22Rv1 (cell line): ENCODE data around the gene INPP5B.
A peak's percentile ranks its signal among the peaks of the same experiment; 100 is the strongest.
"Not testable (repeated sequence)": the region's sequence is repeated elsewhere in the genome, so short reads cannot be mapped to it uniquely, and the experiment has no call there.

Experiments used
- H3K27ac ChIP-seq: fragments of 450-650 bp; 2 replicates; pipeline ENCODE4 v1.5.1; 2017
- ZFX ChIP-seq: fragments of 450-650 bp; IDR thresholded peaks from 2 replicates; pipeline ENCODE4 v1.6.1; 2017; ENCODE audit warnings: antibody characterized with exemption, borderline replicate concordance
- TF ChIP-seq, protein P1 (sequence below): fragments of 450-650 bp; IDR thresholded peaks from 2 replicates; pipeline ENCODE4 v1.5.1; 2017; ENCODE audit warnings: mild to moderate bottlenecking

INPP5B gene

DNA sequence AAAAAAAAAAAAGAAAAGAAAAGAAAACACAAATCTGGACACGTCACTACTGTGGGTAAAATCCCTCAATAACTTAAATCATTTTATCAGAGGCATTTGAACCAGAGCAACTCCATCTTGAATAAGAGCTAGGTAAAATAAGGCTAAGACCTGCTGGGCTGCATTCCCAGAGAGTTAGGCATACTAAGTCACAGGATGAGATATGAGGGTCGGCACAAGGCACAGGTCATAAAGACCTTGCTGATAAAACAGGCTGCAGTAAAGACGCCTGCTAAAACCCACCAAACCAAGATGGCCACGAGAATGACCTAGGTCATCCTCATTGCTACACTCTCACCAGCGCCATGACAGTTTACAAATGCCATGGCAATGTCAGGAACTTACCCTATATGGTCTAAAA is 43.9 kb downstream of the INPP5B start:
- TF ChIP-seq, protein P1, sequence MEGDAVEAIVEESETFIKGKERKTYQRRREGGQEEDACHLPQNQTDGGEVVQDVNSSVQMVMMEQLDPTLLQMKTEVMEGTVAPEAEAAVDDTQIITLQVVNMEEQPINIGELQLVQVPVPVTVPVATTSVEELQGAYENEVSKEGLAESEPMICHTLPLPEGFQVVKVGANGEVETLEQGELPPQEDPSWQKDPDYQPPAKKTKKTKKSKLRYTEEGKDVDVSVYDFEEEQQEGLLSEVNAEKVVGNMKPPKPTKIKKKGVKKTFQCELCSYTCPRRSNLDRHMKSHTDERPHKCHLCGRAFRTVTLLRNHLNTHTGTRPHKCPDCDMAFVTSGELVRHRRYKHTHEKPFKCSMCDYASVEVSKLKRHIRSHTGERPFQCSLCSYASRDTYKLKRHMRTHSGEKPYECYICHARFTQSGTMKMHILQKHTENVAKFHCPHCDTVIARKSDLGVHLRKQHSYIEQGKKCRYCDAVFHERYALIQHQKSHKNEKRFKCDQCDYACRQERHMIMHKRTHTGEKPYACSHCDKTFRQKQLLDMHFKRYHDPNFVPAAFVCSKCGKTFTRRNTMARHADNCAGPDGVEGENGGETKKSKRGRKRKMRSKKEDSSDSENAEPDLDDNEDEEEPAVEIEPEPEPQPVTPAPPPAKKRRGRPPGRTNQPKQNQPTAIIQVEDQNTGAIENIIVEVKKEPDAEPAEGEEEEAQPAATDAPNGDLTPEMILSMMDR, result no peak
- no peak for TF ChIP-seq ZFX
- H3K27ac ChIP-seq, result no peak overlapping the region

DNA sequence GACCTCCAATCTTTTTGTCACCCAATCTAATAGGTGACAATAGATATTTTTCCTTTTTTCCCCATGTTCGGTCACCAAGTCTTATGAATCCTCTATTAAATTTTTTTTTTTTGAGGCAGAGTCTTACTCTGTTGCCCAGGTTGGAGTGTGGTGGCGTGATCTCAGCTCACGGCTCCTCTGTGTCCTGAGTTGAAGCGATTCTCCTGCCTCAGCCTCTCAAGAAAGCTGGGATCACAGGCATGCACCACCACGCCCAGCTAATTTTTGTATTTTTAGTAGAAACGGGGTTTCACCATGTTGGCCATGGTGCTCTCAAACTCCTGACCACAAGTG is 45.0 kb downstream of the INPP5B start:
- no peak overlapping the region for H3K27ac ChIP-seq
- TF ChIP-seq, protein P1, result no peak
- no peak for TF ChIP-seq ZFX

DNA sequence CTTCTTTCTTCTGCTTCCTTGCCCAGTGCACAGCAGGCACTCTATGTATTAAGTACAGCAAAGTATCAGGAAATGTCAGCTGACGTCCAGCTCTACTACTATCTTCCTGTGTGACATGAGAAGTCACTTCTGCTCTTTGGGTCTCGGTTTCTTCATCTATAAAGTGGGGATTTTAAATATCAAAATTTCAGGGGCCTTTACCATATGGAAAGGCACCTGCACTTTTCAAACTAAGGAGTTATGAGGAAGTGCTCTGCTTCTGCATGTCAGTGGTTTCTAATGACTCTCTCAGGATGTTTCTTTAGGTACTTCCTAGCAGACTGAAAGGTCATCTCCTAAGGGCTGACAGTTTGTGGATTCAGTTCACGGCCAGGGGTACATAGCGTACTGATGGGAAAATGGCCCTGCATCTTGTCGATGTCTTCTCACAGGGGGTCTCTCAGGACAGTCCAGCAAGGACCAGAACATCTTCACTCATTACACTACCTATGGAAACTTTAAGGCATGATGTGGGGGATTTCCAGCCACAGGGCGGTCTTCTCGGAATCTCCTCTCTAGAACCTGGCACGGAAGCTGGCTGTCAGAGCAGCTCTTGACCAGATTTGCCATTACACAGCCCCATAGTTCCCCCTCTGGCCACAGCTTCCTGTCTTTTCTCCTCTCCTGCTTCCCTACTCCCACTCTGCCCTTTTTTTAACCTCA is 45.5 kb downstream of the INPP5B start:
- TF ChIP-seq, protein P1, result no peak
- no peak for TF ChIP-seq ZFX
- no peak overlapping the region for H3K27ac ChIP-seq

DNA sequence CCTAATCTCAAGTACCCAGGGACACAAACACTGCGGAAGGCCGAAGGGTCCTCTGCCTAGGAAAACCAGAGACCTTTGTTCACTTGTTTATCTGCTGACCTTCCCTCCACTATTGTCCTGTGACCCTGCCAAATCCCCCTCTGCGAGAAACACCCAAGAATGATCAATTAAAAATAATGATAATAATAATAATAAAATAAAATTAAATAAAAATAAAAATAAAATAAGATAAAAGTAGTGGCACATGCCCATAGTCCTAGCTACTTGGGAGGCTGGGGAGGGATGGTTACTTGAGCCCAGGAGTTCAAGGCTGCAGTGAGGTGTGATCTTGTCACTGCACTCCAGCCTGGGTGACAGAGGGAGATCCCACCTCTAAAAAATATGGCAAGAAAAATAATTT is 49.3 kb downstream of the INPP5B start:
- H3K27ac ChIP-seq, result not testable (repeated sequence)

DNA sequence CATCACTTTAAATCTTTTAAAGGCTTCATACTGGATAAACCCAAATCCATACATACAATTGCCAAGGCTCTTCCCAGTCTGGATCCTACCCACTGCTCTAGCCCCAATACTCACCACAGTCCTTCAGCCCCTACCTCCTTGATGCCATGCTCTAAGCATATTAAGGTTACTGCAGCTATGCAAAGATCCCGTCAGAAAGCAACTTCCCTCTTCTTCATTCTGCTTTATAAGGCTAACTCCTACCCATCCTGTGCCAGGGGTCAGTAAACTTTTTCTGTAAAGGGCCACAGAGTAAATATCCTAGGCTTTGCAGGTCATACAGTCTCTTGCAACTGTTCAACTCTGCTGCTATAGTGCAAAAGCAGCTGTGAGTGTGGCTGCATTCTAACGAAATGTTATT is 53.2 kb downstream of the INPP5B start:
- no peak overlapping the region for H3K27ac ChIP-seq
- TF ChIP-seq, protein P1, result no peak
- no peak for TF ChIP-seq ZFX

DNA sequence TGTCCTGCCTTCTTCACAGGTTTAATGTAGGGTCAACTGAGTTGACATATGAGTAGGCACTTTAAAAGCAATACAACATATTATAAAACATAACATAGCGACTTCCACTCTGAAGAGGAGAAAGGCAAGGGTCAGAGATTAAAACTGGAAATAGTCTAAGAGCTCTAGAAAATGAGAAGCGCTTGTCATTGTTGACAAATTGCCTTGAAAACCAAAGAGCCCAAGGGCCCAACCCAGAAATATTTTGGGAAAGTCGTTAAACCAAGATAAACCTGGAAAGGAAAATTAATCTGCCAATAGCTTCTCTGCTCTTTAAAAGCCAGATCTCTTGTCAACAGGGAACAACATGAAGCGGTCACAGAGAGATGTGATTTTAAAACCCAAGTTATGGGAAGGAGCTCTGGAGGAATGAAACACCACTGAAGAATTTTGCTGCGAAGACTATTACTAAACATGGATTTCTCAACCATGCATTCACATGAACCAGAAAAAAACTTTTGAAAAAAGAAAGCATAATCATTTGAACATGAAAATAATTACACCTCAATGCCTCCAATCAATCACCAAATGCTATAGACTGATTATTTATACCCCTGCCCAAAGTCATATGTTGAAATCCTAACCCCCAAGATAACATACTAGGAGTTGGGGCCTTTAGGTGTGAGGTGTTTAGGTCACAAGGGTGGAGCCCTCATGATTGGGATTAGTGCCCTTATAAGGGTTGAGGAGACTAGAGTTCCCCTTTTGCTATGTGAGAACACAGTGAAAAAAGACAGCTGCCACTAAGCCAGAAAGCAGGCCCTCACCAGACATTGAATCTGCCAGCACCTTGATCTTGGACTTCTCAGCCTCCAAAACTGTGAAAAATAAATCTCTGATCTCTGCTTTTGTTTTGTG is 54.5 kb downstream of the INPP5B start:
- H3K27ac ChIP-seq, result no peak overlapping the region
- TF ChIP-seq, protein P1, result no peak
- TF ChIP-seq ZFX, result no peak

DNA sequence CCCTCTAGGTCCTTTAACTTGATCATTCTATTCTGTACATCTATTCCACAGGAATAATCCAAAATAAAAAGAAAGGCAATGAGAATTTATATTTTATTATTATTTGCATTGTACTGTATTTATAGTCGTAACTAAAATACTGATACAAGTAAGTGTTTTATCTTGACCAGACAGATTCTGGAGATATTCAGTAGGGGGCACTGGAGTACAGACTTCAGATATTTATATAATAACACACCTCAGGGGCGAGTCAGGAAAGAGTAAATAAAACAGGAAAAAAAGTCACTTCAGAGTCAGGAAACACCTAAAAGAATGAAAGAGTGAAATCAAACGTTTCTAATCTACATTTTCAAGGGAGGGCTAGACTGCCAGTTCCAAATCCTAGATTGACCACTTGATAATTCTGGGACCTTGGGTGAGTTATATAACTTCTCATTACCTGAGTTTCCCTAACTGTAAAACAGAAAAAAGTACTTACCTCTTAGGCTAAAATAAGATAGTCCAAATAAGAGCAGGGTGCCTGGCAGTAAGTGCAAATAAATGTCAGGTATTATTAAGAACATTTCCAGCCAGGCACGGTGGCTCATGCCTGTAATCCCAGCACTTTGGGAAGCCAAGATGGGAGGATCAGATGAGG is 56.4 kb downstream of the INPP5B start:
- TF ChIP-seq, protein P1, result peak; percentile 86
- no peak for TF ChIP-seq ZFX
- no peak overlapping the region for H3K27ac ChIP-seq
